Measurements from ENCODE around the gene SGF29. TPM values are rescaled to one million over a fixed set of nuclear protein-coding genes. Genes with fewer than 3 reads are reported as not detected.
"Not testable (repeated sequence)": the region's sequence is repeated elsewhere in the genome, so short reads cannot be mapped to it uniquely, and the experiment has no call there.

SGF29 gene
- total RNA-seq, 2 donors from 2014 or later: 25.2 to 30.7 TPM

- Histone ChIP-seq H3K36me3 (replicated peaks in 1 of 2; ENCODE audit: insufficient read depth in 1 of 2, low read depth in 2 of 2) (no peaks in the 10 kb centered on the region), H3K4me1 (peaks cover 43% of the 10 kb centered on the region), H3K4me3 (no peak overlapping the region), H3K27me3 (no peaks in the 10 kb centered on the region), H3K9me3 (no peaks in the 10 kb centered on the region), H3K27ac (no peak overlapping the region)
- no peak for DNase-seq
- 81 to 88% methylated on average over 10 to 11 of the region's 11 CpGs for WGBS, 2 donors
- no peak for ATAC-seq
- intact Hi-C loops (cut with DNase I): no loop called here
- no peak for TF ChIP-seq CTCF (IDR thresholded peaks at IDR 0.05)
- TF ChIP-seq POLR2A (IDR thresholded peaks at IDR 0.05): no peak
Measured at GRCh38 chr16:28522792-28523191, 30.9 kb upstream of the SGF29 start.

DNA sequence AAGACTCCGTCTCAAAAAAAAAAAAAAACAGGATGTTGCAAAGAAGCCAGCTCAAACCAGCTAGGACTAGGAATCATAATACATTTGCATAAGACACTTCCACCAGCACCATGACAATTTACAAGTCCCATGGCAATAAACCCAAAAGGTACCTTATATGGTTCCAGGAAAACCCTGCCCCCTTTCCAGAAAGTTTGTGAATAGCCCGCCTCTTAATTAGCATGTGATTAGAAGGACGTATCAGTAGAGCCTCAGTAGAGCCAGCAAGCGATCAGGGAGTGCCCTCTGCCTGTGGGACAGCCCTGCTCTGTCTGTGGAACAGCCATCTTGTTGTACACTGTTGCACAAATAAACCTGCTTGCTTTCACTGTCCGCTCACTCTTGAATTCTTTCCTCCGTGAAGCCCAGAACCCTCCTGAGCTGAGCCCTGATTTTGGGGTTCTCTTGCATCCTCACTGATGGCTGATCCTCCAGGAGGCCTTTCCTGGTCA is 29.0 kb upstream of the SGF29 start:
- peak in 1 of 7 experiments; percentile 7 for TF ChIP-seq CTCF (IDR thresholded peaks at IDR 0.05)
- no peak for TF ChIP-seq POLR2A (IDR thresholded peaks at IDR 0.05)
- no peak for ATAC-seq
- Histone ChIP-seq H3K9me3 (no peaks in the 10 kb centered on the region), H3K4me3 (no peak overlapping the region), H3K4me1 (peaks cover 62% of the 10 kb centered on the region), H3K36me3 (replicated peaks in 1 of 2; ENCODE audit: insufficient read depth in 1 of 2, low read depth in 2 of 2) (no peaks in the 10 kb centered on the region), H3K27ac (peak overlapping the region in 1 of 4 donors; percentile 86), H3K27me3 (no peaks in the 10 kb centered on the region)
- intact Hi-C loops (cut with DNase I): no loop called here
- peak in 1 of 4 donors; percentile 25 for DNase-seq
- WGBS, 2 donors: 79% methylated on average over 6 of the region's 6 CpGs

DNA sequence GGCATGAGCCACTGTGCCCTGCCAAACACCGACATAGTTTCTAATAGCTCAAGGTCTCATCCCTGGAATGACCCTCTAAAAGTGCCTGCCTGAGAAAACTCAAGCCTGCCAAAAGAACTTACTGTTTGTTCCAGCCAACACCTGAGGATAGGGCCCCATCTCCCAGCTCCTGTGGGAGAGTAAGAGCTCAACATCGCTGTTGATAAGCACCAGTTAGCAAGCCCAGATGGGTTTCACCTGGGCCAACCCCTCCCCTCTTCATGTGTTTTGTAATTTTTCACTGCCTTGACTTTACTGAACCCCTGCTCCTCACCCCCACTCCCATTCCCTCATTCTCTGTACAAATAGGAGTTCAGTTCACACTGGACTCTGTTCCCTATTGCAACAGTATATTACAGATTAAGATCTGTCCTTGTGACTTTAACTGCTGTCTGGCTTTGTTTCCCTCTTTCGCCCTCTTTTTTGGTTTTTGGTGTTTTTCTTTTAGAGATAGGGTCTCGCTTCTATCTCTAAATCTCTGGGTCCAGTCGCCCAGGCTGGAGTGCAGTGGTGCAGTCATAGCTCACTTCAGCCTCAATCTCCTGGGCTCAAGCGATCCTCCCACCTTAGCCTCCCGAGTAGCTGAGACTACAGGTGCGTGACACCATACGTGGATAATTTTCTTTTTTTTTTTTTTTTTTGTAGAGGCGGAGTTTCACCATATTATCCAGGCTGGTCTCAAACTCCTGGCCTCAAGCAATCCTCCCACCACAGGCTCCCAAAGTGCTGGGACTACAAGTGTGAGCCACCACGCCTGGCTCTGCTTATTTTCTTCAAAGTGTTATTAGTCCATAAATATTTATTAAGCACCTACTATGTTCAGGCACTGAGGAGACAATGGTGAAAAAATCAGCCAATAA is 27.3 kb upstream of the SGF29 start:
- peaks cover 69% of the 10 kb centered on the region for H3K4me1 ChIP-seq
- ATAC-seq: peak; percentile 75

GRCh38 chr16:28527100-28527785 is 26.5 kb upstream of the SGF29 start:
- ATAC-seq; H3K27me3 ChIP-seq; H3K36me3 ChIP-seq (replicated peaks in 1 of 2; ENCODE audit: insufficient read depth in 1 of 2, low read depth in 2 of 2); DNase-seq; intact Hi-C loops (cut with DNase I); H3K9me3 ChIP-seq; H3K4me3 ChIP-seq: not testable (repeated sequence)
- peaks cover 77% of the 10 kb centered on the region for H3K4me1 ChIP-seq
- H3K27ac ChIP-seq: peak overlapping the region; percentile 63 to 86 (median 73)
- WGBS, 2 donors: 77 to 87% methylated on average over 7 of the region's 7 CpGs

More for the DNA sequence above, 27.3 kb upstream of the SGF29 start:
- Histone ChIP-seq H3K36me3 (replicated peaks in 1 of 2; ENCODE audit: insufficient read depth in 1 of 2, low read depth in 2 of 2) (no peaks in the 10 kb centered on the region), H3K27me3 (no peaks in the 10 kb centered on the region), H3K9me3 (no peaks in the 10 kb centered on the region), H3K27ac (peak overlapping the region; percentile 63 to 86 (median 73)), H3K4me3 (no peak overlapping the region)
- 44 to 49% methylated on average over 11 of the region's 11 CpGs for WGBS, 2 donors
- TF ChIP-seq CTCF (IDR thresholded peaks at IDR 0.05) (no peak), POLR2A (IDR thresholded peaks at IDR 0.05) (no peak)
- intact Hi-C loops (cut with DNase I): no loop called here
- DNase-seq: peak; percentile 72 to 87 (median 80)

GRCh38 chr16:28527985-28528384 is 25.7 kb upstream of the SGF29 start:
- no peaks in the 10 kb centered on the region for H3K9me3 ChIP-seq
- H3K4me1 ChIP-seq: peaks cover 84% of the 10 kb centered on the region
- peak overlapping the region; percentile 63 to 86 (median 73) for H3K27ac ChIP-seq
- ATAC-seq: no peak
- no peak overlapping the region for H3K4me3 ChIP-seq
- no peaks in the 10 kb centered on the region for H3K36me3 ChIP-seq (replicated peaks in 1 of 2; ENCODE audit: insufficient read depth in 1 of 2, low read depth in 2 of 2)
- intact Hi-C loops (cut with DNase I): no loop called here
- no peak for DNase-seq
- no peak for TF ChIP-seq CTCF (IDR thresholded peaks at IDR 0.05)
- TF ChIP-seq POLR2A (IDR thresholded peaks at IDR 0.05): no peak
- H3K27me3 ChIP-seq: no peaks in the 10 kb centered on the region
- 38 to 45% methylated on average over 5 of the region's 5 CpGs for WGBS, 2 donors
